Spleen (tissue), 7 donors: ENCODE results near the gene FSTL4.

ENCODE experiments used
- POLR2A ChIP-seq, 3 donors: fragments of 450-650 bp; IDR thresholded peaks; one replicate each; pipeline ENCODE4 v1.5.1; 2017; ENCODE audit warnings: antibody characterized with exemption in 3 of 3, mild to moderate bottlenecking in 1 of 3
- TF ChIP-seq, protein P1 (sequence below), 11 experiments: fragments of 200-600 bp in 7 of 11; fragments of 450-650 bp in 4 of 11; sonication (generic) in 4 of 11; IDR thresholded peaks in 8 of 11; conservative IDR thresholded peaks in 3 of 11; 1 replicate in 7 of 11; 2 replicates in 4 of 11; pipeline versions ENCODE4 v1.4.0 to v1.8.0; 2016 to 2021; ENCODE audit warnings: antibody characterized with exemption in 11 of 11, inconsistent platforms in 4 of 11, mild to moderate bottlenecking in 1 of 11
- donor health status: DM: no; HTN: no; CAD: no; lungs with moderate emphysema.
- donor health status: DM: no; HTN: no; CAD: no.
- donor health status: DM: no; HTN: no; CAD: no.

DNA sequence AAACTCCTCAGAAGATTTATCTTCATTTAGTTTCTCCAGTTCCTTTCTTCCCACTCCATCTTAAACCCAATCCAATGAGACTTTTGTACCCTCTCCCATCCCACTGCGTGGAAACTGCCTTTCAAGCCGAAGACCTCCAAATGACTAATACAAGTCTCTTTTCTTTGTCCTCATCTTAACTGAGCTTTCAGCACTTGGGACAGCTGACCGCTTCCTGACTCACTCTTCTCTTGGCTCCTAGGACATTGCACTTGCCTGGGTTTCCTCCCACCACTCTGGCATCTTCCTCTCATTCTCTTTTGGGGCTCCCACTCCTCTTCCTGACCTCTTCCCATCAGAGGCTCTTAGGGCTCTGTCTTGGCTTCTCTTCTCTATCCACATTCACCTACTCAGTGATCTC is 316.8 kb downstream of the FSTL4 start:
- TF ChIP-seq, protein P1, sequence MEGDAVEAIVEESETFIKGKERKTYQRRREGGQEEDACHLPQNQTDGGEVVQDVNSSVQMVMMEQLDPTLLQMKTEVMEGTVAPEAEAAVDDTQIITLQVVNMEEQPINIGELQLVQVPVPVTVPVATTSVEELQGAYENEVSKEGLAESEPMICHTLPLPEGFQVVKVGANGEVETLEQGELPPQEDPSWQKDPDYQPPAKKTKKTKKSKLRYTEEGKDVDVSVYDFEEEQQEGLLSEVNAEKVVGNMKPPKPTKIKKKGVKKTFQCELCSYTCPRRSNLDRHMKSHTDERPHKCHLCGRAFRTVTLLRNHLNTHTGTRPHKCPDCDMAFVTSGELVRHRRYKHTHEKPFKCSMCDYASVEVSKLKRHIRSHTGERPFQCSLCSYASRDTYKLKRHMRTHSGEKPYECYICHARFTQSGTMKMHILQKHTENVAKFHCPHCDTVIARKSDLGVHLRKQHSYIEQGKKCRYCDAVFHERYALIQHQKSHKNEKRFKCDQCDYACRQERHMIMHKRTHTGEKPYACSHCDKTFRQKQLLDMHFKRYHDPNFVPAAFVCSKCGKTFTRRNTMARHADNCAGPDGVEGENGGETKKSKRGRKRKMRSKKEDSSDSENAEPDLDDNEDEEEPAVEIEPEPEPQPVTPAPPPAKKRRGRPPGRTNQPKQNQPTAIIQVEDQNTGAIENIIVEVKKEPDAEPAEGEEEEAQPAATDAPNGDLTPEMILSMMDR (IDR thresholded peaks at IDR 0.05 in 8 of 11, conservative IDR thresholded peaks at IDR 0.05 in 3 of 11): no peak
- TF ChIP-seq POLR2A (IDR thresholded peaks at IDR 0.05): no peak
